GM21529 (cell line): Measurements from ENCODE around the gene FAIM2.

Experiments
- ATAC-seq: cut with Tn5 transposase; IDR thresholded peaks from one replicate; pipeline ENCODE4 v1.9.1; 2021; ENCODE audit not compliant: unreplicated experiment

The FAIM2 gene

GRCh38 chr12:49828133-49829091 lies 75.3 kb downstream of the FAIM2 start, which contains the start of gene NCKAP5L:
TSS of gene NCKAP5L (minus strand) at chr12:49828413. CDS start at chr12:49804044, 24,369 bp downstream.
- peak; percentile 86 for ATAC-seq

GRCh38 chr12:49827401-49828099 lies 76.2 kb downstream of the FAIM2 start:
- ATAC-seq = peak; percentile 19

- no peak for ATAC-seq
These were observed 76.7 kb downstream of the FAIM2 start for GRCh38 chr12:49827051-49827400.

- ATAC-seq = no peak
These were observed 77.7 kb downstream of the FAIM2 start for GRCh38 chr12:49825971-49826421.

GRCh38 chr12:49825360-49825970 lies 78.2 kb downstream of the FAIM2 start:
- ATAC-seq = no peak

GRCh38 chr12:49824895-49825294 lies 78.8 kb downstream of the FAIM2 start:
- no peak for ATAC-seq

GRCh38 chr12:49824416-49824815 lies 79.3 kb downstream of the FAIM2 start:
- ATAC-seq = no peak

GRCh38 chr12:49823951-49824350 lies 79.7 kb downstream of the FAIM2 start:
- no peak for ATAC-seq

- no peak for ATAC-seq
These were observed 80.3 kb downstream of the FAIM2 start for GRCh38 chr12:49823350-49823749.

GRCh38 chr12:49821373-49822287 lies 82.1 kb downstream of the FAIM2 start:
- ATAC-seq = no peak

- ATAC-seq = no peak
These were observed 83.9 kb downstream of the FAIM2 start for GRCh38 chr12:49819786-49820185.

GRCh38 chr12:49818241-49818895 lies 85.3 kb downstream of the FAIM2 start:
- no peak for ATAC-seq
